WTC11 (cell line): ENCODE data around the gene STARD7. TPM values are rescaled to one million over a fixed set of nuclear protein-coding genes. Genes with fewer than 3 reads are reported as not detected.

Source experiments
- ATAC-seq: fragments of 200-7000 bp; cut with Tn5 transposase; 2 replicates; pipeline ENCODE4 v1.10.0; 2021; ENCODE audit warnings: mild to moderate bottlenecking, moderate library complexity
- CTCF ChIA-PET: fragments of 300-600 bp; sonication (Branson Sonifier 250); formaldehyde crosslinking; loops from one replicate; lab custom pipeline; 2021; ENCODE audit warnings: antibody characterized with exemption; lab: Charles Lee
- POLR2A ChIA-PET: fragments of 350-600 bp; sonication (Branson Sonifier 250); formaldehyde crosslinking; loops from one replicate; lab custom pipeline; 2021; ENCODE audit warnings: antibody characterized with exemption; lab: Charles Lee
- DNase-seq: peaks from one replicate; pipeline ENCODE4 v3.0.0; 2021; ENCODE audit warnings: low spot score
- H3K27ac Mint-ChIP-seq: 2 replicates; pipeline ENCODE4 v1.8.0; 2021; ENCODE audit warnings: mixed read lengths
- H3K27me3 Mint-ChIP-seq: 2 replicates; pipeline ENCODE4 v1.8.0; 2021; ENCODE audit warnings: low read depth, mild to moderate bottlenecking, moderate library complexity, mixed read lengths
- H3K36me3 Mint-ChIP-seq: 2 replicates; pipeline ENCODE4 v1.8.0; 2021; ENCODE audit warnings: mixed read lengths
- H3K4me1 Mint-ChIP-seq: 2 replicates; pipeline ENCODE4 v1.8.0; 2022; ENCODE audit warnings: mixed read lengths
- H3K4me3 Mint-ChIP-seq: 2 replicates; pipeline ENCODE4 v1.8.0; 2021; ENCODE audit warnings: mild to moderate bottlenecking, moderate library complexity, mixed read lengths
- H3K9me3 Mint-ChIP-seq: 2 replicates; pipeline ENCODE4 v1.8.0; 2021; ENCODE audit warnings: mixed read lengths
- E2F4 ChIP-seq: sonication (generic); formaldehyde crosslinking; IDR thresholded peaks from 2 replicates; pipeline ENCODE4 v1.8.1; 2022; ENCODE audit warnings: low read depth, mild to moderate bottlenecking, moderate library complexity, missing genetic modification reagents, borderline replicate concordance
- FOXP1 ChIP-seq: sonication (generic); formaldehyde crosslinking; IDR thresholded peaks from 2 replicates; pipeline ENCODE4 v1.8.0; 2022; ENCODE audit warnings: missing genetic modification reagents, mild to moderate bottlenecking, moderate library complexity, borderline replicate concordance
- HMGA2 ChIP-seq: fragments of 250-450 bp; sonication (Bioruptor Pico); IDR thresholded peaks from 2 replicates; pipeline ENCODE4 v1.4.0; 2021; ENCODE audit warnings: mild to moderate bottlenecking, moderate library complexity
- JAZF1 ChIP-seq: fragments of 250-450 bp; sonication (Bioruptor Pico); IDR thresholded peaks from 2 replicates; pipeline ENCODE4 v1.9.0; 2021; ENCODE audit warnings: moderate library complexity, mild to moderate bottlenecking, inconsistent platforms
- JUN ChIP-seq: sonication (generic); formaldehyde crosslinking; IDR thresholded peaks from 2 replicates; pipeline ENCODE4 v1.8.0; 2023; ENCODE audit warnings: mild to moderate bottlenecking, missing genetic modification reagents
- KAT7 ChIP-seq: sonication (generic); formaldehyde crosslinking; IDR thresholded peaks from 2 replicates; pipeline ENCODE4 v1.8.1; 2023; ENCODE audit warnings: missing genetic modification reagents, mild to moderate bottlenecking, borderline replicate concordance
- NFYB ChIP-seq: sonication (generic); formaldehyde crosslinking; conservative IDR thresholded peaks from 2 replicates; pipeline ENCODE4 v1.8.0; 2022; ENCODE audit warnings: low read depth, missing genetic modification reagents
- NR1H2 ChIP-seq: sonication (generic); formaldehyde crosslinking; IDR thresholded peaks from 2 replicates; pipeline ENCODE4 v1.9.0; 2021; ENCODE audit warnings: mild to moderate bottlenecking, moderate library complexity, missing genetic modification reagents
- NR3C1 ChIP-seq: sonication (generic); formaldehyde crosslinking; conservative IDR thresholded peaks from 2 replicates; pipeline ENCODE4 v1.8.1; 2023; ENCODE audit warnings: low read depth, mild to moderate bottlenecking, missing genetic modification reagents
- RORB ChIP-seq: fragments of 250-450 bp; sonication (Bioruptor Pico); IDR thresholded peaks from 2 replicates; pipeline ENCODE4 v1.9.0; 2021; ENCODE audit warnings: mild to moderate bottlenecking
- SP1 ChIP-seq: sonication (generic); formaldehyde crosslinking; conservative IDR thresholded peaks from 2 replicates; pipeline ENCODE4 v1.8.1; 2022; ENCODE audit warnings: missing genetic modification reagents
- ZMAT4 ChIP-seq: fragments of 250-450 bp; sonication (Bioruptor Pico); IDR thresholded peaks from 2 replicates; pipeline ENCODE4 v1.9.0; 2021; ENCODE audit warnings: mild to moderate bottlenecking
- ZNF121 ChIP-seq: sonication (generic); formaldehyde crosslinking; IDR thresholded peaks from 2 replicates; pipeline ENCODE4 v1.8.0; 2023; ENCODE audit warnings: missing genetic modification reagents
- ZNF416 ChIP-seq: fragments of 250-450 bp; sonication (Bioruptor Pico); IDR thresholded peaks from 2 replicates; pipeline ENCODE4 v1.9.0; 2021; ENCODE audit warnings: mild to moderate bottlenecking, inconsistent platforms
- ZNF512 ChIP-seq: sonication (generic); formaldehyde crosslinking; IDR thresholded peaks from 2 replicates; pipeline ENCODE4 v1.8.1; 2022; ENCODE audit warnings: missing genetic modification reagents, borderline replicate concordance
- total RNA-seq: library from RNA; stranded (reverse); gene quantifications from 3 replicates; pipeline ENCODE4 v1.2.3, GENCODE V29; 2021
- TF ChIP-seq, protein P1 (sequence below): sonication (generic); formaldehyde crosslinking; conservative IDR thresholded peaks from 2 replicates; pipeline ENCODE4 v1.8.1; 2023; ENCODE audit warnings: mild to moderate bottlenecking, low read depth, missing genetic modification reagents, moderate library complexity
- TF ChIP-seq, protein P2 (sequence below): sonication (generic); formaldehyde crosslinking; IDR thresholded peaks from 2 replicates; pipeline ENCODE4 v1.8.1; 2023; ENCODE audit warnings: mild to moderate bottlenecking, missing genetic modification reagents, borderline replicate concordance
- TF ChIP-seq, protein P3 (sequence below): fragments of 250-450 bp; sonication (Bioruptor Pico); IDR thresholded peaks from 2 replicates; pipeline ENCODE4 v1.9.0; 2021; ENCODE audit warnings: mild to moderate bottlenecking
- TF ChIP-seq, protein P4 (sequence below): fragments of 250-450 bp; sonication (Bioruptor Pico); conservative IDR thresholded peaks from 2 replicates; pipeline ENCODE4 v1.9.0; 2021; ENCODE audit warnings: mild to moderate bottlenecking

Gene STARD7
- total RNA-seq, 1 experiment from 2014 or later = 217 TPM

- Mint-ChIP-seq H3K27me3 (no peaks in the 10 kb centered on the region), H3K27ac (no peak overlapping the region), H3K9me3 (no peaks in the 10 kb centered on the region), H3K36me3 (no peaks in the 10 kb centered on the region), H3K4me1 (peaks cover 8% of the 10 kb centered on the region), H3K4me3 (no peak overlapping the region)
- ATAC-seq (no peak), DNase-seq (no peak)
- no peak for TF ChIP-seq E2F4 (CRISPR knock-in tag)
- TF ChIP-seq HMGA2 = no peak
- TF ChIP-seq, protein P1, sequence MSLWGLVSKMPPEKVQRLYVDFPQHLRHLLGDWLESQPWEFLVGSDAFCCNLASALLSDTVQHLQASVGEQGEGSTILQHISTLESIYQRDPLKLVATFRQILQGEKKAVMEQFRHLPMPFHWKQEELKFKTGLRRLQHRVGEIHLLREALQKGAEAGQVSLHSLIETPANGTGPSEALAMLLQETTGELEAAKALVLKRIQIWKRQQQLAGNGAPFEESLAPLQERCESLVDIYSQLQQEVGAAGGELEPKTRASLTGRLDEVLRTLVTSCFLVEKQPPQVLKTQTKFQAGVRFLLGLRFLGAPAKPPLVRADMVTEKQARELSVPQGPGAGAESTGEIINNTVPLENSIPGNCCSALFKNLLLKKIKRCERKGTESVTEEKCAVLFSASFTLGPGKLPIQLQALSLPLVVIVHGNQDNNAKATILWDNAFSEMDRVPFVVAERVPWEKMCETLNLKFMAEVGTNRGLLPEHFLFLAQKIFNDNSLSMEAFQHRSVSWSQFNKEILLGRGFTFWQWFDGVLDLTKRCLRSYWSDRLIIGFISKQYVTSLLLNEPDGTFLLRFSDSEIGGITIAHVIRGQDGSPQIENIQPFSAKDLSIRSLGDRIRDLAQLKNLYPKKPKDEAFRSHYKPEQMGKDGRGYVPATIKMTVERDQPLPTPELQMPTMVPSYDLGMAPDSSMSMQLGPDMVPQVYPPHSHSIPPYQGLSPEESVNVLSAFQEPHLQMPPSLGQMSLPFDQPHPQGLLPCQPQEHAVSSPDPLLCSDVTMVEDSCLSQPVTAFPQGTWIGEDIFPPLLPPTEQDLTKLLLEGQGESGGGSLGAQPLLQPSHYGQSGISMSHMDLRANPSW (CRISPR knock-in tag) = no peak
- TF ChIP-seq ZNF512 (CRISPR knock-in tag) = no peak
- TF ChIP-seq KAT7 (CRISPR knock-in tag) = no peak
- no peak for TF ChIP-seq RORB (CRISPR knock-in tag)
- TF ChIP-seq, protein P2, sequence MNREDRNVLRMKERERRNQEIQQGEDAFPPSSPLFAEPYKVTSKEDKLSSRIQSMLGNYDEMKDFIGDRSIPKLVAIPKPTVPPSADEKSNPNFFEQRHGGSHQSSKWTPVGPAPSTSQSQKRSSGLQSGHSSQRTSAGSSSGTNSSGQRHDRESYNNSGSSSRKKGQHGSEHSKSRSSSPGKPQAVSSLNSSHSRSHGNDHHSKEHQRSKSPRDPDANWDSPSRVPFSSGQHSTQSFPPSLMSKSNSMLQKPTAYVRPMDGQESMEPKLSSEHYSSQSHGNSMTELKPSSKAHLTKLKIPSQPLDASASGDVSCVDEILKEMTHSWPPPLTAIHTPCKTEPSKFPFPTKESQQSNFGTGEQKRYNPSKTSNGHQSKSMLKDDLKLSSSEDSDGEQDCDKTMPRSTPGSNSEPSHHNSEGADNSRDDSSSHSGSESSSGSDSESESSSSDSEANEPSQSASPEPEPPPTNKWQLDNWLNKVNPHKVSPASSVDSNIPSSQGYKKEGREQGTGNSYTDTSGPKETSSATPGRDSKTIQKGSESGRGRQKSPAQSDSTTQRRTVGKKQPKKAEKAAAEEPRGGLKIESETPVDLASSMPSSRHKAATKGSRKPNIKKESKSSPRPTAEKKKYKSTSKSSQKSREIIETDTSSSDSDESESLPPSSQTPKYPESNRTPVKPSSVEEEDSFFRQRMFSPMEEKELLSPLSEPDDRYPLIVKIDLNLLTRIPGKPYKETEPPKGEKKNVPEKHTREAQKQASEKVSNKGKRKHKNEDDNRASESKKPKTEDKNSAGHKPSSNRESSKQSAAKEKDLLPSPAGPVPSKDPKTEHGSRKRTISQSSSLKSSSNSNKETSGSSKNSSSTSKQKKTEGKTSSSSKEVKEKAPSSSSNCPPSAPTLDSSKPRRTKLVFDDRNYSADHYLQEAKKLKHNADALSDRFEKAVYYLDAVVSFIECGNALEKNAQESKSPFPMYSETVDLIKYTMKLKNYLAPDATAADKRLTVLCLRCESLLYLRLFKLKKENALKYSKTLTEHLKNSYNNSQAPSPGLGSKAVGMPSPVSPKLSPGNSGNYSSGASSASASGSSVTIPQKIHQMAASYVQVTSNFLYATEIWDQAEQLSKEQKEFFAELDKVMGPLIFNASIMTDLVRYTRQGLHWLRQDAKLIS (CRISPR knock-in tag) = no peak
- TF ChIP-seq FOXP1 (CRISPR knock-in tag) = no peak
- no peak for TF ChIP-seq JUN
- no peak for TF ChIP-seq ZMAT4 (CRISPR knock-in tag)
- TF ChIP-seq SP1 (CRISPR knock-in tag) = no peak
- no peak for TF ChIP-seq NFYB
- TF ChIP-seq, protein P3, sequence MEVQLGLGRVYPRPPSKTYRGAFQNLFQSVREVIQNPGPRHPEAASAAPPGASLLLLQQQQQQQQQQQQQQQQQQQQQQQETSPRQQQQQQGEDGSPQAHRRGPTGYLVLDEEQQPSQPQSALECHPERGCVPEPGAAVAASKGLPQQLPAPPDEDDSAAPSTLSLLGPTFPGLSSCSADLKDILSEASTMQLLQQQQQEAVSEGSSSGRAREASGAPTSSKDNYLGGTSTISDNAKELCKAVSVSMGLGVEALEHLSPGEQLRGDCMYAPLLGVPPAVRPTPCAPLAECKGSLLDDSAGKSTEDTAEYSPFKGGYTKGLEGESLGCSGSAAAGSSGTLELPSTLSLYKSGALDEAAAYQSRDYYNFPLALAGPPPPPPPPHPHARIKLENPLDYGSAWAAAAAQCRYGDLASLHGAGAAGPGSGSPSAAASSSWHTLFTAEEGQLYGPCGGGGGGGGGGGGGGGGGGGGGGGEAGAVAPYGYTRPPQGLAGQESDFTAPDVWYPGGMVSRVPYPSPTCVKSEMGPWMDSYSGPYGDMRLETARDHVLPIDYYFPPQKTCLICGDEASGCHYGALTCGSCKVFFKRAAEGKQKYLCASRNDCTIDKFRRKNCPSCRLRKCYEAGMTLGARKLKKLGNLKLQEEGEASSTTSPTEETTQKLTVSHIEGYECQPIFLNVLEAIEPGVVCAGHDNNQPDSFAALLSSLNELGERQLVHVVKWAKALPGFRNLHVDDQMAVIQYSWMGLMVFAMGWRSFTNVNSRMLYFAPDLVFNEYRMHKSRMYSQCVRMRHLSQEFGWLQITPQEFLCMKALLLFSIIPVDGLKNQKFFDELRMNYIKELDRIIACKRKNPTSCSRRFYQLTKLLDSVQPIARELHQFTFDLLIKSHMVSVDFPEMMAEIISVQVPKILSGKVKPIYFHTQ (CRISPR knock-in tag) = no peak
- no peak for TF ChIP-seq NR1H2 (CRISPR knock-in tag)
- TF ChIP-seq NR3C1 (CRISPR knock-in tag) = no peak
- TF ChIP-seq JAZF1 = no peak
- TF ChIP-seq, protein P4, sequence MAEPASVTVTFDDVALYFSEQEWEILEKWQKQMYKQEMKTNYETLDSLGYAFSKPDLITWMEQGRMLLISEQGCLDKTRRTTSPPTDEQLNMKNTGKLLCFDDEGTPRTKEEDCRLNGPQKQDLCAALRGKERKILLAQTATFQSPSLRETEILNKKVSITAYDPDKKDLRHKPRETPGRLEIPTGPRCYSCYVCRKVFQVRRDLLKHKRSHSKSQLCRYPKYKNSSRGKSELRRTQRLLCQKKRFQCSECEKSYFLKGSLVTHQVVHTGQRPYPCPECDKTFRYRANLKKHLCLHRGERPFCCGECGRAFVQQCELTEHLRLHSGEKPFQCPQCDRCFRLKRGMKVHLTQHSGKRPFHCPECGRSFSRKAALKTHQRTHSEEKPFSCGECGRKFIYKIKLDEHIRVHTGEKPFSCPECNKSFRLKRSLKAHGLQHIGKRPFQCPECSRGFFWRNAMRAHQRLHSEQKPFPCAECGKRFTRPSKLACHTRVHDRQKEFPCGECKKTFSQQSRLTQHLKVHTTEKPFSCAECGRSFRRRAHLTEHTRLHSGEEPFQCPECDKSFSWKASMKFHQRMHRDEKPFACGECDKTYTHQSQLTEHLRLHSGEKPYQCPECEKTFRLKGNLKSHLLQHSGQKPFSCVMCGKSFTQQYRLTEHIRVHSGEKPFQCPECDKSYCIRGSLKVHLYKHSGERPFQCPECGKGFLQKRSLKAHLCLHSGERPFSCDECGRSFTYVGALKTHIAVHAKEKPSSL = no peak
- no peak for TF ChIP-seq ZNF416 (CRISPR knock-in tag)
- no peak for TF ChIP-seq ZNF121 (CRISPR knock-in tag)
- ChIA-PET CTCF (interaction anchor here (1.3 to 2.8 kb wide), 2 partner anchors 21 to 101 kb away, joined by 6 to 13 read pairs; partner anchors contain the start of gene ASTL), POLR2A (interaction anchor here (1.2 kb wide), 1 partner anchor 31 kb away, joined by 3 read pairs; the partner anchor contains the start of gene STARD7)
Measured at GRCh38 chr2:96239745-96240264, 31.2 kb upstream of the STARD7 start.
